Sigmoid colon (tissue), 7 donors: Measurements from ENCODE around the gene USP40. TPM values are rescaled to one million over a fixed set of nuclear protein-coding genes. Genes with fewer than 3 reads are reported as not detected.

Source experiments
- DNase-seq: peaks from one replicate; pipeline ENCODE4 v3.0.0-alpha.2; 2019
- H3K27ac ChIP-seq, 4 donors: fragments of 200-600 bp; sonication (generic); one replicate each; pipeline ENCODE4 v1.5.1; 2016 to 2019; ENCODE audit warnings: mild to moderate bottlenecking in 1 of 4
- H3K27me3 ChIP-seq, 3 donors: fragments of 200-600 bp; sonication (generic); one replicate each; pipeline ENCODE4 v1.5.1; 2019; ENCODE audit warnings: mild to moderate bottlenecking in 1 of 3
- H3K36me3 ChIP-seq, 4 donors: fragments of 200-600 bp; sonication (generic); one replicate each; pipeline ENCODE4 v1.5.1; 2016 to 2019
- H3K4me1 ChIP-seq, 4 donors: fragments of 200-600 bp; sonication (generic); one replicate each; pipeline ENCODE4 v1.5.1; 2017 to 2019
- H3K4me3 ChIP-seq, 4 donors: fragments of 200-600 bp; sonication (generic); one replicate each; pipeline ENCODE4 v1.5.1; 2017 to 2019; ENCODE audit warnings: mild to moderate bottlenecking in 2 of 4, moderate library complexity in 1 of 4
- H3K9me3 ChIP-seq, 4 donors: fragments of 200-600 bp in 3 of 4; sonication (generic) in 3 of 4; one replicate each; pipeline versions ENCODE4 v1.5.1 to v1.6.1; 2013 to 2019
- CTCF ChIP-seq, 4 experiments: fragments of 450-650 bp in 3 of 4; fragments of 200-600 bp in 1 of 4; IDR thresholded peaks; one replicate each; pipeline ENCODE4 v1.5.1; 2016 to 2019; ENCODE audit warnings: antibody characterized with exemption in 4 of 4, mild to moderate bottlenecking in 3 of 4, moderate library complexity in 2 of 4
- EP300 ChIP-seq, 4 donors: sonication (generic); formaldehyde crosslinking; IDR thresholded peaks; one replicate each; pipeline ENCODE4 v1.6.1; 2017; ENCODE audit warnings: antibody characterized with exemption in 4 of 4
- POLR2A ChIP-seq, 2 donors: fragments of 450-650 bp; IDR thresholded peaks; one replicate each; pipeline ENCODE4 v1.6.1; 2016; ENCODE audit warnings: antibody characterized with exemption in 2 of 2, mild to moderate bottlenecking in 2 of 2, moderate library complexity in 2 of 2
- POLR2AphosphoS5 ChIP-seq, 4 donors: sonication (generic); formaldehyde crosslinking; IDR thresholded peaks; one replicate each; pipeline ENCODE4 v1.6.1; 2017; ENCODE audit warnings: antibody characterized with exemption in 4 of 4
- WGBS, 2 donors: extraction: QIAGEN DNeasy Blood & Tissue Kit; methylation state at CpG; one replicate each; pipeline ENCODE4 v1.1.7; 2013; 5-methylcytosine and 5-hydroxymethylcytosine counted together
- intact Hi-C: fragments of 100-400 bp; cut with DNase I; formaldehyde crosslinking; loops from one replicate; pipeline ENCODE4 v1.15.1; 2023
- polyA plus RNA-seq, 3 donors: library from polyadenylated mRNA; stranded (reverse); fragments of 200-250 nt; gene quantifications; one replicate each; pipeline ENCODE4 v1.2.3, GENCODE V29; 2013
- total RNA-seq, 4 donors: library from RNA; depleted of rRNA; stranded (reverse); fragments of >200 nt; gene quantifications; one replicate each; pipeline ENCODE4 v1.1.0, GENCODE V29; 2016
- donor health status: healthy with polysubstance abuse.
- donor health status: Bipolar disorder and iron deficiency.
- donor health status: healthy.

Gene USP40
- total and polyA plus RNA-seq, 7 donors: 9.6 to 34.5 (median 23.4) TPM

GRCh38 chr2:233451950-233452349 lies 114.6 kb downstream of the USP40 start:
- Histone ChIP-seq H3K4me3 (no peak overlapping the region), H3K9me3 (no peaks in the 10 kb centered on the region), H3K4me1 (peaks cover 0 to 12% (median 0%) of the 10 kb centered on the region in 4 donors), H3K27ac (no peak overlapping the region), H3K36me3 (peaks cover 22 to 97% (median 44%) of the 10 kb centered on the region in 4 donors), H3K27me3 (no peaks in the 10 kb centered on the region)
- 89 to 90% methylated on average over 9 of the region's 9 CpGs for WGBS, 2 donors
- TF ChIP-seq POLR2AphosphoS5 (IDR thresholded peaks at IDR 0.05) (no peak), EP300 (IDR thresholded peaks at IDR 0.05) (no peak), POLR2A (IDR thresholded peaks at IDR 0.05) (no peak), CTCF (IDR thresholded peaks at IDR 0.05) (no peak)
- DNase-seq: no peak
- intact Hi-C loops: no loop called here

DNA sequence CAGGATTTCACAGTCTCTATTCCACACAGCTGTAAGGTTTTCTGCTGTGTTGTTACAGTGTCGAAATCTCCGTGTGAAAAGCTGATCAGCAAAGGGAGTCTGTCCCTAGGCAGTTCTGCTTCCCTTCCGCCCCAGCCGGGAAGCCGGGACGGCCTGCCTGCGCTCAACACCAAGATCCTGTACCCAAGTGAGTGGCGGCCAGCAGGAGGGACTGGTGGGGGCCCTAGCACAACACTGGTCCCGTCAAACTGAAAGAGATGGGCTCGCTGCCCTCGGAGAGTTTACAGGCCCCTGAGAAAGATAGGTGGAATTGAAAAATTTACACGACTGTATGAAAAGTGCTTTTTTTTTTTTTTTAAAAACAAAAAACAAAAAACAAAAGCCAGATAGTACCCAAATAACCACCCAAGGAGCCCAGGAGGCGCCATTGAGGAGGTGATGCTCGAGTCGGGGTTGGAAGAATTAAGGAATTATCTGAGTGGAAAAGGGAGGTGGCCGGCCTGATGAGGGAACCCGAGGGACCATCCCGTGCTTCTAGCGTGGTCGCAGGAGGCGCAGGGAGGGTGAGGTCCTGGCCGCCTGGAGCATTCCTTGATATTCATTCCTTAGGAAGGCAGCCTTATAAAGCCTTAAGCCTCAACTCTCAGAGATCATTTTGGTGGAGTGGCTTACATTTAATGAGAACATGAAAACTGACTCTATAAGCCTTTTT lies 115.6 kb downstream of the USP40 start:
- Histone ChIP-seq H3K9me3 (no peaks in the 10 kb centered on the region), H3K4me3 (no peak overlapping the region), H3K4me1 (peaks cover 0 to 12% (median 0%) of the 10 kb centered on the region in 4 donors), H3K36me3 (peaks cover 22 to 97% (median 43%) of the 10 kb centered on the region in 4 donors), H3K27ac (no peak overlapping the region), H3K27me3 (no peaks in the 10 kb centered on the region)
- no peak for TF ChIP-seq EP300 (IDR thresholded peaks at IDR 0.05)
- TF ChIP-seq POLR2A (IDR thresholded peaks at IDR 0.05): no peak
- no peak for TF ChIP-seq CTCF (IDR thresholded peaks at IDR 0.05)
- no peak for TF ChIP-seq POLR2AphosphoS5 (IDR thresholded peaks at IDR 0.05)
- intact Hi-C loops: no loop called here
- WGBS, 2 donors: 92 to 95% methylated on average over 22 of the region's 22 CpGs
- DNase-seq: peak; percentile 55

DNA sequence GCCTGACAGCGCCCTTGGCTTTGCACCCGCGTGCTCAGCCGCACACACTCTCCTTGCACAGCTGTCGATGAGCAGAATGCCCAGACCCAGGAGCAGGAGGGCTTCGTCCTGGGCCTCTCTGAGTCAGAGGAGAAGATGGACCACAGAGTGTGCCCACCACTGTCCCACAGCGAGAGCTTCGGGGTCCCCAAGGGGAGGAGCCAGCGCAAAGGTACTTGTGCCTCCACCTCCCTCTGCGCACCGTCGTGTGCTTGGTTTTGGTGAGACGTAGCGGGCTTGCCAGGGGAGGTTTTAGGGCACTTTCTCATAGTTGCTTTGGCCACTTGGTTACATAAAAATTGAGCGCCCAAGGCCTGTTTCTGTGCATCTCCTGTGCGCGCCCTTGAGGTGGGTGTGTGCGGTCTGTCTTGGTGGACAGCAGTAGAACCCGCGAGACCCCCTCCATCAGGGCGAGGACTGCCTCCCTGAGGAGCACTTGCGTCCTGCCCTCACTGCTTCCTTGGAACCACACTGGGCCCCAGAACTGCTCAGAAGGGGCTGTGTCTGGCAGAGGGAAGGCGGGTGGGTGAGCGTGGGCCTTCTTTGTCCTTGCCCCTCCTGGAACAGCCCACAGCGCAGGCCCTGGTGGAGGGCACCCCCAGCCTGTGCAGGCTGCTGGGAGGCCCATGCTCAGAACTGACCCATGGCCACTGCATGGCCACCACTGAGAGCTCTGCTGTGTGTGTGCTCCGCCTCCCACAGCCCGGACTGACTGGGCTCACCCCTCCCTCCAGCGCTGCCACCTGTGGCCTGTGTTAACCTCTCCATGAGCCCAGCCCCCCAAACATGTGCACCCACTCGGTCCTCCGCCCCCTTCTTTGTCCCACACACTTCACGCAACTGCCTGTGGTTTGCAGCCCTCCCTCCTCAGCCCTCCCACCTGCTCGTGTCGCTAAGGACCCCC lies 116.4 kb downstream of the USP40 start:
- Histone ChIP-seq H3K27me3 (no peaks in the 10 kb centered on the region), H3K27ac (no peak overlapping the region), H3K4me3 (no peak overlapping the region), H3K9me3 (no peaks in the 10 kb centered on the region), H3K4me1 (peaks cover 0 to 12% (median 0%) of the 10 kb centered on the region in 4 donors), H3K36me3 (peaks cover 26 to 97% (median 38%) of the 10 kb centered on the region in 4 donors)
- TF ChIP-seq EP300 (IDR thresholded peaks at IDR 0.05) (no peak), POLR2A (IDR thresholded peaks at IDR 0.05) (no peak), CTCF (IDR thresholded peaks at IDR 0.05) (no peak), POLR2AphosphoS5 (IDR thresholded peaks at IDR 0.05) (no peak)
- WGBS, 2 donors: 90 to 95% methylated on average over 33 of the region's 33 CpGs
- peak; percentile 56 for DNase-seq
- intact Hi-C loops: loop anchor here (10.0 kb wide), 1 partner anchor 845 kb away; no protein-coding TSS in a partner anchor

- DNase-seq: peak; percentile 66
- no peak overlapping the region for H3K4me3 ChIP-seq
- no peak overlapping the region for H3K27ac ChIP-seq
- peaks cover 0 to 12% (median 0%) of the 10 kb centered on the region in 4 donors for H3K4me1 ChIP-seq
- 74 to 76% methylated on average over 31 of the region's 31 CpGs for whole genome bisulfite sequencing, 2 donors
- H3K27me3 ChIP-seq: no peaks in the 10 kb centered on the region
- no peaks in the 10 kb centered on the region for H3K9me3 ChIP-seq
- intact Hi-C loops: loop anchor here (10.0 kb wide), 1 partner anchor 844 kb away; no protein-coding TSS in a partner anchor
- TF ChIP-seq POLR2A (IDR thresholded peaks at IDR 0.05) (no peak), POLR2AphosphoS5 (IDR thresholded peaks at IDR 0.05) (no peak), EP300 (IDR thresholded peaks at IDR 0.05) (no peak), CTCF (IDR thresholded peaks at IDR 0.05) (peak; percentile 22 to 71 (median 59))
- H3K36me3 ChIP-seq: peaks cover 27 to 94% (median 33%) of the 10 kb centered on the region in 4 donors
Measured at GRCh38 chr2:233449081-233449901, 117.3 kb downstream of the USP40 start.
